COLO668 (cell line): ENCODE results near the gene MCU.
"Not testable (repeated sequence)": the region's sequence is repeated elsewhere in the genome, so short reads cannot be mapped to it uniquely, and the experiment has no call there.

Source experiments
- DNase-seq: peaks from one replicate; lab custom pipeline; 2025; ENCODE audit not compliant: unreplicated experiment; lab: John Stamatoyannopoulos, UW

The MCU gene

GRCh38 chr10:72893136-72893798 is 201.3 kb downstream of the MCU start, which contains the start of gene OIT3:
OIT3 (plus strand) TSS chr10:72893739; CDS start chr10:72893799, 60 bp downstream.
- DNase-seq = no peak

GRCh38 chr10:72895236-72895850 is 203.4 kb downstream of the MCU start:
- no peak for DNase-seq

GRCh38 chr10:72898616-72899015 is 206.7 kb downstream of the MCU start:
- DNase-seq = no peak

GRCh38 chr10:72899545-72899944 is 207.6 kb downstream of the MCU start:
- DNase-seq = no peak

DNA sequence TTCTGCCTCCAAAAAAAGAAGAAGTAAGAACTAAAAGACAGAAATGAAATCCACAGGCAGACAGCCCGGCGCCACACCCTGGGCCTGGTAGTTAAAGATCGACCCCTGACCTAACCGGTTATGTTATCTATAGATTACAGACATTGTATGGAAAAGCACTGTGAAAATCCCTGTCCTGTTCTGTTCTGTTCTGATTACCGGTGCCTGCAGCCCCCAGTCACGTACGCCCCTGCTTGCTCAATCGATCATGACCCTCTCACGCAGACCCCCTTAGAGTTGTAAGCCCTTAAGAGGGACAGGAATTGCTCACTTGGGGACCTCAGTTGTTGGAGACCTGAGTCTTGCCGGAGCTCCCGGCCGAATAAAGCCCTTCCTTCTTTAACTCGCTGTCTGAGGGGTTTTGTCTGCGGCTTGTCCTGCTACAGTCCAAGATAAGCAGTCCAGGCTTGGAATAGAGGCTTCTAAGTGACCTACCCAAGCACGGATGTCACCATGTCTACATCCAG is 212.1 kb downstream of the MCU start:
- DNase-seq = not testable (repeated sequence)

- no peak for DNase-seq
Observed at GRCh38 chr10:72904806-72905205, 212.9 kb downstream of the MCU start.

DNA sequence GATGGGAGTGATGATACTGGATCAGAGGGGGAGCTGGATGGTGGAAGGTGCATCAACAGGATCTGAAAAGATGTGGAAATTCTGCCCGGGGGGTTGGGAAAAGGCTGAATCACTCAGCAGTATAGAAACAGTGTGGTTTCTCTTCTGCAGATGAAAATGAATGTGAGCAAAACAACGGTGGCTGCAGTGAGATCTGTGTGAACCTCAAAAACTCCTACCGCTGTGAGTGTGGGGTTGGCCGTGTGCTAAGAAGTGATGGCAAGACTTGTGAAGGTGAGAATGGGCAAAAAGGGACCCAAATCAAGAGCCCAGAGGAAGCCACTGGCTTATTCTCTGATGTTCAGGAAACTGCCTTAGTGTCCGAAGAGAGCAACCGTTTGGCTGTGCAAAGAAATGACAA is 214.5 kb downstream of the MCU start:
- DNase-seq = no peak

- DNase-seq = no peak
Observed at GRCh38 chr10:72910705-72911104, 218.8 kb downstream of the MCU start.

- DNase-seq = no peak
Observed at GRCh38 chr10:72911758-72912157, 219.8 kb downstream of the MCU start.

DNA sequence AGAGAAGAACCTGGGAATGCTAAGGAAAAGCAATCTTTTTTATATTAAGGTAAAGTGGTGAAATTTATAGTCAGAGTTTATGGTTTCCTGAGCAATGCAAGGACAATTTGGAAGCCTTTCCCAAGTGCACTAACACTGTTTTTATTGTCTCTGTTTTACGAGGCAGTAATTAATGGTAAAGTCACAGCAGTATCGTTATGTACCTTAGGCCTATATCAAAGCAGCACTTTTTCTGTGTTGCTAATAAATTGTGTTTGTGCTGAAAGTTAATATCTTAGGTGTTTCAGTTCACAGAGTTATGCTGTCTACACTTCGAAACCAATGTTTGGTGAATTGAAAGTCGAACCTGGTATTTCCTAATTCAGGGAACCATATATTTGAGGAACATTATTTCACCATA is 220.8 kb downstream of the MCU start:
- DNase-seq = no peak

DNA sequence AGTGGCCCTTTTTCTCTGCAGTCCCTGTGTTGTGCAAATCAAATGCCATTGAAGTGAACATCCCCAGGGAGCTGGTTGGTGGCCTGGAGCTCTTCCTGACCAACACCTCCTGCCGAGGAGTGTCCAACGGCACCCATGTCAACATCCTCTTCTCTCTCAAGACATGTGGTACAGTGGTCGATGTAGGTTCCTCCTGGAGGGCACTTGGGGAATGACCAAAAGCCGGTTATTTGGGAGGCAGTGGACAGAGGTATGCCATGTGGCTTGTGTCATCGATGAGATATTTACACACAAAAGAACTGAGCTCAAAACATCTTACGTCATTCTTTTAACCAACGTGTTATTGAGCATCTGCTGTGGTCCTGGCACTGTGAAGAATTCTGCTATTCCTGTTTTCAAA is 221.3 kb downstream of the MCU start:
- DNase-seq = no peak

- not testable (repeated sequence) for DNase-seq
Observed at GRCh38 chr10:72917201-72917600, 225.3 kb downstream of the MCU start.

DNA sequence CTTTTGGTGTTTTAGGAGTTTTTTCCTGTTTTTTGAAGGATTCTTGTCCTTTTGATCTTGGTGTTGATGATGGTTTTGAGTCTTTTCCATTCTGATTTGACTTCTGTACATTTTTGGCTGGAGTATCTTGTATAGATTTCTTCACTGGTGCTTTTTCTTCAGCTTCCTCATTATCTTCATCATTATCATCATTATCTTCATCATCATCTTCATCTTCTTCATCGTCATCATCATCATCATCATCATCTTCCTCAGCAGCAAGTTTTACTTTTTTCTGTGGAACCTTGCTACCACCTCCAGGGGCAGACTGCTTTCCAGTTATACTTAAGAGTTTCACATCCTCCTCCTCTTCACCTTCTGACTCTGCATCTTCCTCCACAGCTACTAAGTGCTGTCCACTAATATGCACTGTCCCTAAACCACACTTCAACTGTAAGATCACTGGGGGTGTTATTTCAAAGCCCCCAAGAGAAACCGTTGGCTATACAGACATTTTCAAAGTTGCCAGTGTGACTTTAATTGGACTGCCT is 225.9 kb downstream of the MCU start:
- not testable (repeated sequence) for DNase-seq

- no peak for DNase-seq
Observed at GRCh38 chr10:72918352-72918751, 226.4 kb downstream of the MCU start.

DNA sequence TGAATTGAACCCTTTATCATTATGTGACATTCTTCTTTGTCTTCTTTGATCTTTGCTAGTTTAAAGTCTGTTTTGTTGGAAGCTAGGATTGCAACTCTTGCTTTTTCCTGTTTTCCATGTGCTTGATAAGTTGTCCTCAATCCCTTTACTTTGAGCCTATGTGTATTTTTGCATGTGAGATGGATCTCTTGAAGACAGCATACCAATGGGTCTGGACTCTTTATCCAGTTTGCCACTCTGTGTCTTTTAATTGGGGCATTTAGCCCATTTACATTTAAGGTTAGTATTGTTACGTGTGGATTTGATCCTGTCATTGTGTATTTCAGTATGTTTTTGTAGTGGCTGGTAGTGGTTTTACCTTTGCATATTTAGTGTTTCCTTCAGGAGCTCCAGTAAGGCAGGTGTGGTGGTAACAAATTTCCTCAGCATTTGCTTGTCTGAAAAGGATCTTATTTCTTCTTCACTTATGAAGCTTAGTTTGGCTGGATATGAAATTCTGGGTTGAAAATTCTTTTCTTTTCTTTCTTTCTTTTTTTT is 229.3 kb downstream of the MCU start:
- DNase-seq = not testable (repeated sequence)

DNA sequence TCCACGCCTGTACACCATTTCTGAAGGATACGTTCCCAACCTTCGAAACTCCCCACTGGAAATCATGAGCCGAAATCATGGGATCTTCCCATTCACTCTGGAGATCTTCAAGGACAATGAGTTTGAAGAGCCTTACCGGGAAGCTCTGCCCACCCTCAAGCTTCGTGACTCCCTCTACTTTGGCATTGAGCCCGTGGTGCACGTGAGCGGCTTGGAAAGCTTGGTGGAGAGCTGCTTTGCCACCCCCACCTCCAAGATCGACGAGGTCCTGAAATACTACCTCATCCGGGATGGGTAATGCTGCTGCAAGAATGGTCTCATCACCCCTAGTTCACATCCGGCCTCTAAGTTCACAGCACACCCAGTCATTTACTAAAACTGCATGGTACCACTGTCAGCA is 232.4 kb downstream of the MCU start:
- no peak for DNase-seq

GRCh38 chr10:72925951-72926465 is 234.1 kb downstream of the MCU start:
- no peak for DNase-seq

DNA sequence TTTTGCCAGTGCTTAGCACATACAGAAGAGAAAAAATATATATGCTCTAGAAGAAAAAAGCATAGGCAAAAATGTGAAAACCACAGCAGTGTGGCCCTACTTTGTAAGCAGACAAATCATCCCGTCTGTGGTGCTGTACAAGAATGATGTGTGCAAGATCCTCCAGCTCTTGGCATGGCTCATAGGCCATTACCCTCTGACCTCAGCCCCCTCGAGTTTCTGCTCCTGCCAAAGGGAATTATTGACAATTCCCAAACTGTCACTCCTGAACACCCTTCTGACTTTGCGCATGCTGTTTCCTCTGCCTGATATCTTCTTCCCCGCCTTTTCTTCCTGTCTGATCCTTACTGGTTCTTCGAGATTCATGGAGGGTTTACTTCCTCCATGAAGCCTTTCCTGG is 235.5 kb downstream of the MCU start:
- DNase-seq = no peak

DNA sequence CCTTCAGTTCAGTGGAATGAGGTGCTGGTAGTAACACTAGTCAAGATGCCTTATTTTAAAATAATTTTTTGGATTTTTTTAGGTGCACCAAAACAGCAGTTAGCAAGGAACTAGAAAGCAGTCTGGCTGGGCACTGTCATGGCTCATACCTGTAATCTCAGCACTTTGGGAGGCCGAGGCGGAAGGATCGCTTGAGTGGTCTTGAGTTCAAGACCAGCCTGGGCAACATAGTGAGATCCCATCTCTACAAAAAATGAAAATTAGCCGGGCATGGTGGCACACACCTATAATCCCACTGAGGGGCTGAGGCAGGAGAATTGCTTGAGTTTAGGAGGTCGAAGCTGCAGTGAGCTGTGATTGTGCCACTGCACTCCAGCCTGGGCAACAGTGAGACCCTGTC is 236.9 kb downstream of the MCU start:
- DNase-seq = no peak

DNA sequence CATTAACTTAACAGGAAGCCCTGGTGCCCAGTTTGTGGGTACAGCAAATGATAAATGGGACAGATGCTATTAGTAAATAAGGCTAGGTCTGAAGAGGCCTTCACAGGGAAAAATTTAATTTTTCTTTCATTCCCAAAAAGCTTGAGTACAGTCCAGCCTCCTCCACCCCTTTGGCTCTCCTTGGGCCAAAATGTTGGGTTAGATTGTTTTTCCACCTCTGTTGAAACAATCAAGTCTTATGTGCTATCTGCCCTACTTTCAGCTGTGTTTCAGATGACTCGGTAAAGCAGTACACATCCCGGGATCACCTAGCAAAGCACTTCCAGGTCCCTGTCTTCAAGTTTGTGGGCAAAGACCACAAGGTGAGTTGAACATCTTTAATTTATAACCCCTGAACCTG is 238.3 kb downstream of the MCU start:
- no peak for DNase-seq

DNA sequence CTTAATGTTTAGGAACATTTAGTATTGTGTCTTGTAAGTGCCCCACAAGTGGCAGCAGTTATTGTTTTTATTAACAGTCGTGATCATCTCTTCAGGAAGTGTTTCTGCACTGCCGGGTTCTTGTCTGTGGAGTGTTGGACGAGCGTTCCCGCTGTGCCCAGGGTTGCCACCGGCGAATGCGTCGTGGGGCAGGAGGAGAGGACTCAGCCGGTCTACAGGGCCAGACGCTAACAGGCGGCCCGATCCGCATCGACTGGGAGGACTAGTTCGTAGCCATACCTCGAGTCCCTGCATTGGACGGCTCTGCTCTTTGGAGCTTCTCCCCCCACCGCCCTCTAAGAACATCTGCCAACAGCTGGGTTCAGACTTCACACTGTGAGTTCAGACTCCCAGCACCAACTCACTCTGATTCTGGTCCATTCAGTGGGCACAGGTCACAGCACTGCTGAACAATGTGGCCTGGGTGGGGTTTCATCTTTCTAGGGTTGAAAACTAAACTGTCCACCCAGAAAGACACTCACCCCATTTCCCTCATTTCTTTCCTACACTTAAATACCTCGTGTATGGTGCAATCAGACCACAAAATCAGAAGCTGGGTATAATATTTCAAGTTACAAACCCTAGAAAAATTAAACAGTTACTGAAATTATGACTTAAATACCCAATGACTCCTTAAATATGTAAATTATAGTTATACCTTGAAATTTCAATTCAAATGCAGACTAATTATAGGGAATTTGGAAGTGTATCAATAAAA is 240.5 kb downstream of the MCU start:
- no peak for DNase-seq
